B cell (primary cell): ENCODE results near the gene CIITA. TPM values are rescaled to one million over a fixed set of nuclear protein-coding genes. Genes with fewer than 3 reads are reported as not detected.
A peak's percentile ranks its signal among the peaks of the same experiment; 100 is the strongest.

Experiments used
- ATAC-seq: fragments of 200-7000 bp; cut with Tn5 transposase; one replicate; pipeline ENCODE4 v1.10.0; 2021; ENCODE audit warnings: low read depth, mild to moderate bottlenecking, moderate number of reproducible peaks, moderate library complexity
- CTCF ChIA-PET: fragments of 350-600 bp; sonication (Branson Sonifier 250); formaldehyde crosslinking; loops from one replicate; lab custom pipeline; 2021; ENCODE audit warnings: antibody characterized with exemption, inconsistent platforms; lab: Charles Lee
- POLR2A ChIA-PET: fragments of 350-600 bp; sonication (Branson Sonifier 250); formaldehyde crosslinking; loops from one replicate; lab custom pipeline; 2021; ENCODE audit warnings: antibody characterized with exemption; lab: Charles Lee
- DNase-seq: peaks from one replicate; pipeline ENCODE4 v3.0.0; 2013
- H2AFZ ChIP-seq: 2 replicates; pipeline ENCODE4 v1.6.1; 2012; ENCODE audit warnings: mild to moderate bottlenecking, low read depth, low read length; ENCODE audit not compliant: insufficient read depth, poor library complexity, severe bottlenecking
- H3K27ac ChIP-seq, 2 donors: 1 replicate in 1 of 2; 2 replicates in 1 of 2; pipeline ENCODE4 v1.5.1; 2012 to 2013; ENCODE audit warnings: low read length in 2 of 2, mild to moderate bottlenecking in 2 of 2, moderate library complexity in 1 of 2
- H3K27me3 ChIP-seq, 4 experiments: fragments of 200-600 bp in 1 of 4; sonication (generic) in 1 of 4; replicated peaks in 1 of 4; 1 replicate in 2 of 4; 2 replicates in 2 of 4; pipeline versions ENCODE4 v1.6.1 to v1.7.0; 2013 to 2016; ENCODE audit warnings: low read length in 3 of 4, mild to moderate bottlenecking in 2 of 4, mixed read lengths in 1 of 4, moderate library complexity in 1 of 4; ENCODE audit not compliant: insufficient read depth in 4 of 4, control insufficient read depth in 3 of 4; ENCODE audit errors: control extremely low read depth in 1 of 4
- H3K36me3 ChIP-seq, 2 experiments: replicated peaks in 1 of 2; 1 replicate in 1 of 2; 2 replicates in 1 of 2; pipeline versions ENCODE4 v1.6.1 to v1.7.1; 2013; ENCODE audit warnings: low read length in 1 of 2; ENCODE audit not compliant: insufficient read depth in 2 of 2, control insufficient read depth in 1 of 2; ENCODE audit errors: control extremely low read depth in 1 of 2, extremely low read depth in 1 of 2
- H3K4me1 ChIP-seq, 2 donors: fragments of 200-600 bp in 1 of 2; sonication (generic) in 1 of 2; 1 replicate in 1 of 2; 2 replicates in 1 of 2; pipeline versions ENCODE4 v1.5.1 to v1.6.1; 2013 to 2017; ENCODE audit warnings: low read length in 2 of 2; ENCODE audit not compliant: control insufficient read depth in 2 of 2, insufficient read depth in 2 of 2
- H3K4me2 ChIP-seq: replicated peaks from 2 replicates; pipeline ENCODE3; 2012; ENCODE audit warnings: mild to moderate bottlenecking, low read depth, low read length; ENCODE audit not compliant: poor library complexity, severe bottlenecking
- H3K4me3 ChIP-seq, 5 experiments: fragments of 200-600 bp in 1 of 5; sonication (generic) in 1 of 5; 1 replicate in 3 of 5; 2 replicates in 2 of 5; pipeline versions ENCODE4 v1.5.1 to v1.7.0; 2011 to 2016; ENCODE audit warnings: low read length in 4 of 5, mild to moderate bottlenecking in 4 of 5, low read depth in 2 of 5, control low read depth in 1 of 5, moderate library complexity in 1 of 5; ENCODE audit not compliant: insufficient read depth in 1 of 5; ENCODE audit errors: control extremely low read depth in 1 of 5, extremely low read depth in 1 of 5
- H3K79me2 ChIP-seq: fragments of 200-600 bp; sonication (generic); one replicate; pipeline ENCODE4 v1.6.0; 2016; ENCODE audit warnings: low read length; ENCODE audit not compliant: control insufficient read depth, insufficient read depth
- H3K9ac ChIP-seq: fragments of 200-600 bp; sonication (generic); 2 replicates; pipeline ENCODE4 v1.6.1; 2017; ENCODE audit warnings: mild to moderate bottlenecking, low read length, moderate library complexity
- H3K9me3 ChIP-seq, 3 donors: one replicate each; pipeline versions ENCODE4 v1.6.1 to v1.7.1; 2013; ENCODE audit warnings: low read length in 2 of 3; ENCODE audit not compliant: control insufficient read depth in 2 of 3, insufficient read depth in 1 of 3; ENCODE audit errors: control extremely low read depth in 1 of 3
- H4K20me1 ChIP-seq: 2 replicates; pipeline ENCODE4 v1.6.0; 2012; ENCODE audit warnings: mild to moderate bottlenecking, low read length; ENCODE audit not compliant: insufficient read depth, control insufficient read depth, poor library complexity, severe bottlenecking
- H3K27ac Mint-ChIP-seq: one replicate; pipeline ENCODE4 v1.8.0; 2021; ENCODE audit warnings: mixed read lengths
- H3K27me3 Mint-ChIP-seq: one replicate; pipeline ENCODE4 v1.8.0; 2021; ENCODE audit warnings: mixed read lengths
- H3K4me1 Mint-ChIP-seq: one replicate; pipeline ENCODE4 v1.8.0; 2021; ENCODE audit warnings: mixed read lengths
- H3K4me3 Mint-ChIP-seq: one replicate; pipeline ENCODE4 v1.8.0; 2021; ENCODE audit warnings: mixed read lengths
- H3K9me3 Mint-ChIP-seq: one replicate; pipeline ENCODE4 v1.8.0; 2022; ENCODE audit warnings: mixed read lengths; ENCODE audit not compliant: insufficient read depth
- CTCF ChIP-seq: fragments of 200-600 bp; IDR thresholded peaks from one replicate; pipeline ENCODE4 v1.8.0; 2022; ENCODE audit warnings: antibody characterized with exemption, mild to moderate bottlenecking
- EZH2 ChIP-seq: IDR thresholded peaks from 2 replicates; pipeline ENCODE4 v1.6.1; 2012; ENCODE audit warnings: borderline replicate concordance, low read depth, mild to moderate bottlenecking, moderate library complexity, low read length; ENCODE audit not compliant: insufficient read depth, poor library complexity, severe bottlenecking
- WGBS: methylation state at CpG from one replicate; pipeline ENCODE4 v1.1.5; 2013; ENCODE audit warnings: missing lambda C conversion rate; ENCODE audit not compliant: insufficient coverage; 5-methylcytosine and 5-hydroxymethylcytosine counted together
- intact Hi-C: fragments of 100-400 bp; cut with micrococcal nuclease; formaldehyde crosslinking; loops from one replicate; pipeline ENCODE4 v1.10.0; 2022
- polyA plus RNA-seq: library from polyadenylated mRNA; depleted of rRNA; stranded (reverse); fragments of >200 nt; gene quantifications from 2 replicates; pipeline ENCODE4 v1.2.3, GENCODE V29; 2012
- total RNA-seq, 2 donors: library from RNA; stranded (reverse); fragments of 120-200 nt in 1 of 2; gene quantifications; 1 replicate in 1 of 2; 2 replicates in 1 of 2; pipeline versions ENCODE4 v1.2.3 to v1.2.4, GENCODE V29; 2013 to 2022

CIITA gene
- total and polyA plus RNA-seq, 2 donors (not counting 1 experiment from before 2014, with no cell fraction given) = 632 to 719 TPM

GRCh38 chr16:10889855-10890254 is 12.9 kb downstream of the CIITA start:
- Histone ChIP-seq H3K4me2 (peak overlapping the region; percentile 83), H4K20me1 (peaks cover 65% of the 10 kb centered on the region), H2AFZ (no peak overlapping the region), H3K79me2 (peaks cover 97% of the 10 kb centered on the region), H3K9me3 (peaks cover 0 to 7% (median 0%) of the 10 kb centered on the region in 3 donors), H3K36me3 (peaks cover 17 to 67% of the 10 kb centered on the region in 2 experiments), H3K4me1 (peaks cover 97 to 98% of the 10 kb centered on the region in 2 donors), H3K9ac (peak overlapping the region; percentile 69), H3K27ac (peak overlapping the region; percentile 74 to 85), H3K4me3 (peak overlapping the region in 3 of 5 experiments; percentile 2 to 76 (median 2)), H3K27me3 (no peaks in the 10 kb centered on the region)
- Mint-ChIP-seq H3K9me3 (peaks cover 2% of the 10 kb centered on the region), H3K27me3 (no peaks in the 10 kb centered on the region), H3K4me3 (peak overlapping the region; percentile 81), H3K27ac (peak overlapping the region; percentile 87), H3K4me1 (peaks cover 93% of the 10 kb centered on the region)
- ChIA-PET POLR2A (interaction anchor here (0.5 to 8.0 kb wide), 10 partner anchors 9 to 854 kb away, joined by 3 to 122 read pairs (median 12); partner anchors contain the start of gene CIITA), CTCF (interaction anchor here (0.5 to 8.2 kb wide), 12 partner anchors 8 to 375 kb away, joined by 3 to 141 read pairs (median 10); partner anchors contain the start of genes CIITA and CLEC16A)
- WGBS = 47% methylated on average over 2 of the region's 4 CpGs
- ATAC-seq (no peak), DNase-seq (peak; percentile 42)
- TF ChIP-seq CTCF = no peak
- TF ChIP-seq EZH2 = no peak
- intact Hi-C loops = no loop called here

GRCh38 chr16:10892782-10893318 is 15.8 kb downstream of the CIITA start:
- no peak for TF ChIP-seq CTCF
- no peak for TF ChIP-seq EZH2
- Histone ChIP-seq H3K27me3 (no peaks in the 10 kb centered on the region), H3K36me3 (peaks cover 18 to 75% of the 10 kb centered on the region in 2 experiments), H3K4me2 (peak overlapping the region; percentile 83), H3K4me1 (peaks cover 98% of the 10 kb centered on the region in 2 donors), H3K9me3 (peaks cover 0 to 7% (median 0%) of the 10 kb centered on the region in 3 donors), H3K79me2 (peaks cover 99% of the 10 kb centered on the region), H2AFZ (no peak overlapping the region), H3K9ac (no peak overlapping the region), H3K27ac (peak overlapping the region; percentile 74 to 85), H3K4me3 (no peak overlapping the region), H4K20me1 (peaks cover 62% of the 10 kb centered on the region)
- peak overlapping the region; percentile 37 for H3K4me3 Mint-ChIP-seq
- ChIA-PET POLR2A (interaction anchor here (0.6 to 8.0 kb wide), 10 partner anchors 11 to 627 kb away, joined by 3 to 122 read pairs (median 8); partner anchors contain the start of gene CIITA), CTCF (interaction anchor here (1.4 to 8.2 kb wide), 8 partner anchors 8 to 155 kb away, joined by 3 to 141 read pairs (median 13); partner anchors contain the start of genes CIITA and DEXI)
- H3K9me3 Mint-ChIP-seq = peaks cover 2% of the 10 kb centered on the region
- ATAC-seq (no peak), DNase-seq (no peak)
- WGBS = 97% methylated on average over 3 of the region's 5 CpGs
- H3K27ac Mint-ChIP-seq = peak overlapping the region; percentile 98
- intact Hi-C loops = no loop called here
- peaks cover 96% of the 10 kb centered on the region for H3K4me1 Mint-ChIP-seq
- H3K27me3 Mint-ChIP-seq = no peaks in the 10 kb centered on the region
